Motor neuron (in vitro differentiated cells): Measurements from ENCODE around the gene CCBE1. TPM values are rescaled to one million over a fixed set of nuclear protein-coding genes. Genes with fewer than 3 reads are reported as not detected.
A peak's percentile ranks its signal among the peaks of the same experiment; 100 is the strongest.

Experiments used
- ATAC-seq, 8 experiments: fragments of 200-7000 bp; cut with Tn5 transposase; replicated peaks in 6 of 8; 2 replicates each; pipeline ENCODE4 v1.8.0; 2021; ENCODE audit warnings: mild to moderate bottlenecking in 8 of 8, moderate library complexity in 8 of 8
- H3K27ac ChIP-seq, 2 donors: fragments of 250-450 bp; sonication (Bioruptor Pico); 2 replicates each; pipeline ENCODE4 v1.9.0; 2021; ENCODE audit warnings: antibody characterized with exemption in 2 of 2, mild to moderate bottlenecking in 2 of 2, moderate library complexity in 1 of 2
- H3K4me1 ChIP-seq, 2 donors: fragments of 250-450 bp; sonication (Bioruptor Pico); replicated peaks in 1 of 2; 2 replicates each; pipeline ENCODE4 v1.6.1; 2021; ENCODE audit warnings: antibody characterized with exemption in 2 of 2, mild to moderate bottlenecking in 2 of 2, moderate library complexity in 1 of 2
- H3K4me3 ChIP-seq, 5 donors: fragments of 250-450 bp; sonication (Bioruptor Pico); 2 replicates each; pipeline ENCODE4 v1.9.0; 2021; ENCODE audit warnings: antibody characterized with exemption in 5 of 5, mild to moderate bottlenecking in 5 of 5, moderate library complexity in 4 of 5
- WGBS, 10 experiments: fragments of 450-650 bp; shearing (Covaris generic); methylation state at CpG; one replicate each; pipeline ENCODE4 v1.0.0; 2022; 5-methylcytosine and 5-hydroxymethylcytosine counted together
- in situ Hi-C, 9 experiments: fragments of 400-800 bp; cut with MboI; loops; one replicate each; pipeline ENCODE4 v1.15.0; 2021; ENCODE audit warnings: low sequenced_read_pairs in 9 of 9, low pct_unique_long_range_greater_than_20kb in 2 of 9; ENCODE audit not compliant: unreplicated experiment in 9 of 9
- total RNA-seq, 8 experiments: library from RNA; unstranded; fragments of 300-600 nt; gene quantifications; 2 replicates each; pipeline versions ENCODE4 v1.2.3 to v1.2.4, GENCODE V29; 2022

Gene CCBE1
- total RNA-seq, 8 experiments from 2014 or later = 0.04 to 5.5 (median 1.1) TPM

DNA sequence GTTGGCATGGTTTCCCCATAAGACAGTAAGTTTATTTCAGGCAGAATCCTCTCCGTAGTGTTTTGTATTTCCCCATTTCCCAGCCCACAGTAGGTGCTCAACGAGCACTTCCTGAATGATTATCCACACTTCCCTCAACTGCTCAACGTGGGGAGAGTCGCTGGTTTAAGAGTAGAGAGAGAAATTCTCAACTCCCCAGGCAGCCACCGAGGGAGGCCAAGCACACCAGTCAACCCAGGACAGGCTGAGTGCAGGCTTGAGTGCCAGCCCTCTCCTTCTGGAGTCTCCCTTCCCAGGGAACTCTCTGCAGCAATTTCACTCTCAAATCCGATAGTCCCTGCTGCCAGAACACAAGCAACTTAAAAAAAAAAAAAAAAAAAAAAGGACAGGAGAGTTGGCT, 246.2 kb downstream of the CCBE1 start:
- H3K27ac ChIP-seq = no peak overlapping the region
- in situ Hi-C loops = loop anchor here in 7 of 9 experiments (25.0 kb wide), 3 partner anchors 161 to 386 kb away; no protein-coding TSS in a partner anchor
- H3K4me3 ChIP-seq = no peak overlapping the region
- no peak for ATAC-seq
- H3K4me1 ChIP-seq = peaks cover 6 to 11% of the 10 kb centered on the region in 2 donors
- WGBS, 10 experiments = 60 to 100% (median 76%) methylated on average over 1 to 5 of the region's 6 CpGs; no CpG with 5 or more reads in 1 of the 10 experiments

GRCh38 chr18:59448546-59448945, 248.7 kb downstream of the CCBE1 start:
- 36 to 100% (median 93%) methylated on average over 1 to 4 of the region's 4 CpGs; no CpG with 5 or more reads in 3 of the 10 experiments for WGBS, 10 experiments
- in situ Hi-C loops = no loop called here
- H3K4me1 ChIP-seq = peaks cover 3 to 6% of the 10 kb centered on the region in 2 donors
- H3K27ac ChIP-seq = no peak overlapping the region
- no peak overlapping the region for H3K4me3 ChIP-seq
- no peak for ATAC-seq

- H3K27ac ChIP-seq = no peak overlapping the region
- in situ Hi-C loops = no loop called here
- no peak overlapping the region for H3K4me3 ChIP-seq
- 0% methylated on average over 1 of the region's 1 CpG; no CpG with 5 or more reads in 5 of the 10 experiments for WGBS, 10 experiments
- peaks cover 3 to 6% of the 10 kb centered on the region in 2 donors for H3K4me1 ChIP-seq
- peak; percentile 39 to 81 (median 66) for ATAC-seq
Observed at GRCh38 chr18:59446012-59446411, 251.2 kb downstream of the CCBE1 start.

- H3K4me3 ChIP-seq = no peak overlapping the region
- in situ Hi-C loops = no loop called here
- WGBS, 10 experiments = 50 to 100% (median 69%) methylated on average over 1 to 4 of the region's 4 CpGs; no CpG with 5 or more reads in 3 of the 10 experiments
- H3K27ac ChIP-seq = no peak overlapping the region
- no peak for ATAC-seq
- no peaks in the 10 kb centered on the region for H3K4me1 ChIP-seq
Observed at GRCh38 chr18:59437851-59438569, 259.2 kb downstream of the CCBE1 start.

- peak in 3 of 8 experiments; percentile 78 to 97 (median 83) for ATAC-seq
- no peak overlapping the region for H3K27ac ChIP-seq
- 0 to 83% (median 70%) methylated on average over 1 to 5 of the region's 5 CpGs for WGBS, 10 experiments
- no peak overlapping the region for H3K4me3 ChIP-seq
- no peaks in the 10 kb centered on the region for H3K4me1 ChIP-seq
- in situ Hi-C loops = no loop called here
Observed at GRCh38 chr18:59432803-59433597, 264.2 kb downstream of the CCBE1 start.

- 20 to 100% (median 71%) methylated on average over 1 of the region's 1 CpG; no CpG with 5 or more reads in 5 of the 10 experiments for WGBS, 10 experiments
- in situ Hi-C loops = no loop called here
- ATAC-seq = no peak
Observed at GRCh38 chr18:59431131-59431530, 266.1 kb downstream of the CCBE1 start.

GRCh38 chr18:59429608-59430007, 267.6 kb downstream of the CCBE1 start:
- H3K4me1 ChIP-seq = no peaks in the 10 kb centered on the region
- in situ Hi-C loops = no loop called here
- ATAC-seq = no peak
- WGBS, 10 experiments = 36 to 95% (median 92%) methylated on average over 2 to 7 of the region's 7 CpGs; no CpG with 5 or more reads in 4 of the 10 experiments
- no peak overlapping the region for H3K4me3 ChIP-seq
- no peak overlapping the region for H3K27ac ChIP-seq

More at GRCh38 chr18:59431131-59431530, 266.1 kb downstream of the CCBE1 start:
- H3K4me1 ChIP-seq = no peaks in the 10 kb centered on the region
- no peak overlapping the region for H3K4me3 ChIP-seq
- no peak overlapping the region for H3K27ac ChIP-seq

DNA sequence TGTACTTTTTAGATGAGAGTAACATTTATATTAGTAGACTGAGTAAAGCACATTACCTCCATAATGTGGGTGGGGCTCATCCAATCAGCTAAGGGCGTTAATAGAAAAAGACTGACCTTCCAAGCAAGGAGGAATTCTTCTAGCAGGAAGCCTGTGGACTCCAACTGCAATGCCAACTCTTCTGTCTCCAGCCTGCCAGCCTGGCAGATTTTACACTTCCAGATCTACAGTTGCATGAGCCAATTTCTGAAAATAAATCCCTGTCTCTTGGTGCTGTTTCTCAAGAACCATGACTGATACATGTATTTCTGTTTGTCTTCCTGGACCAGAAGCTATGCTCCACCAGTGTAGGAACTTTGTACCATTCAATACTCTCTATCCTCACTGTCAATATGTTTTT, 269.2 kb downstream of the CCBE1 start:
- no peak overlapping the region for H3K4me3 ChIP-seq
- H3K4me1 ChIP-seq = no peaks in the 10 kb centered on the region
- no peak for ATAC-seq
- H3K27ac ChIP-seq = no peak overlapping the region
- WGBS, 10 experiments = 0 to 100% (median 80%) methylated on average over 1 of the region's 1 CpG; no CpG with 5 or more reads in 4 of the 10 experiments
- in situ Hi-C loops = no loop called here

DNA sequence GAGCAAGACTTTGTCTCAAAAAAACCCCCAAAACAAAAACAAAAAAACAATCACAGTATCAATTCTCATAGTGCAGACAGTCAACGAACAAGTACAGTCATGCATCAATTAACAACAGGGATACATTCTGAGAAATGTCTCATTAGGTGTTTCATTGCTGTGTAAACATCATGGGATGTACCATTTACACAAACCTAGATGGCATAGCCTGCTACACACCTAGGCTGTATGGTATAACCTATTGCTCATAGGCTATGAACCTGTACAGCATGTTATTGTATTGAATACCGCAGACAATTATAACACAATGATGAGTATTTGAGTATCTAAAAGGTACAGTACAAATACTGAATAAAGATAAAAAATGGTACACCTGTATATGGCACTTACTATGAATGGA, 270.4 kb downstream of the CCBE1 start:
- WGBS, 10 experiments = 65 to 100% (median 80%) methylated on average over 1 to 2 of the region's 2 CpGs; no CpG with 5 or more reads in 3 of the 10 experiments
- ATAC-seq = no peak
- Histone ChIP-seq H3K4me3 (no peak overlapping the region), H3K27ac (no peak overlapping the region), H3K4me1 (no peaks in the 10 kb centered on the region)
- in situ Hi-C loops = no loop called here

GRCh38 chr18:59423259-59423658, 274.0 kb downstream of the CCBE1 start:
- ATAC-seq = no peak
- in situ Hi-C loops = no loop called here
- H3K4me1 ChIP-seq = no peaks in the 10 kb centered on the region
- H3K27ac ChIP-seq = no peak overlapping the region
- WGBS, 10 experiments = 0 to 78% (median 57%) methylated on average over 1 to 2 of the region's 2 CpGs; no CpG with 5 or more reads in 5 of the 10 experiments
- no peak overlapping the region for H3K4me3 ChIP-seq

GRCh38 chr18:59420244-59420643, 277.0 kb downstream of the CCBE1 start:
- Histone ChIP-seq H3K4me3 (no peak overlapping the region), H3K27ac (no peak overlapping the region), H3K4me1 (no peaks in the 10 kb centered on the region)
- ATAC-seq = peak in 1 of 8 experiments; percentile 22
- in situ Hi-C loops = no loop called here
- WGBS, 10 experiments = 40 to 100% (median 84%) methylated on average over 1 to 4 of the region's 4 CpGs; no CpG with 5 or more reads in 3 of the 10 experiments

- Histone ChIP-seq H3K4me1 (no peaks in the 10 kb centered on the region), H3K4me3 (no peak overlapping the region), H3K27ac (no peak overlapping the region)
- in situ Hi-C loops = no loop called here
- no peak for ATAC-seq
- WGBS, 10 experiments = 5 to 78% (median 47%) methylated on average over 2 to 4 of the region's 4 CpGs
Observed at GRCh38 chr18:59419386-59419785, 277.8 kb downstream of the CCBE1 start.

GRCh38 chr18:59416818-59417217, 280.4 kb downstream of the CCBE1 start:
- WGBS, 10 experiments = 100% methylated on average over 1 of the region's 1 CpG; no CpG with 5 or more reads in 5 of the 10 experiments
- in situ Hi-C loops = no loop called here
- H3K4me3 ChIP-seq = no peak overlapping the region

More at GRCh38 chr18:59416818-59417217, 280.4 kb downstream of the CCBE1 start:
- peak in 1 of 8 experiments; percentile 12 for ATAC-seq
- Histone ChIP-seq H3K4me1 (no peaks in the 10 kb centered on the region), H3K27ac (no peak overlapping the region)
